Measurements from ENCODE around the gene OSBP2.
"Not testable (repeated sequence)": the region's sequence is repeated elsewhere in the genome, so short reads cannot be mapped to it uniquely, and the experiment has no call there.

OSBP2 gene

DNA sequence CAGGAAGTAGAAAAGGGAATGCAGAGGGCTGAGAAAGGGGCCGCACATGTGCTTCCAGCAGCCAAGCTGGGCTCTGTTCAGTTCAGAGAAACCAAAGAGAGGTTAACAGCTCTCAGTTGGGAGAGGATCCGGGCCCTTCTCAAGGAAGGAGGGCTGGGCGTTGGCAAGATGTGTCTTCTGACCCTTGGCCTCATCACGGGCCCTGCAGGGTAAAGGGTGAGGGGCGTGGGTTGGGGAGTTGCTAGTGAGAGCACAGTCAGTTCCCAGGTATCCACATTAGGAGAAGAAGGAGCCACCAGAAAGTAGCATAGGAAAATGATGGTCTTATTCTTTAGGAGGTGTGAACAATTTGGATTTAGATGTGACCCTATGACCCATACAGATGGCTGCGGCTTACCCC is 73.0 kb downstream of the OSBP2 start:
- DNase-seq: no peak

DNA sequence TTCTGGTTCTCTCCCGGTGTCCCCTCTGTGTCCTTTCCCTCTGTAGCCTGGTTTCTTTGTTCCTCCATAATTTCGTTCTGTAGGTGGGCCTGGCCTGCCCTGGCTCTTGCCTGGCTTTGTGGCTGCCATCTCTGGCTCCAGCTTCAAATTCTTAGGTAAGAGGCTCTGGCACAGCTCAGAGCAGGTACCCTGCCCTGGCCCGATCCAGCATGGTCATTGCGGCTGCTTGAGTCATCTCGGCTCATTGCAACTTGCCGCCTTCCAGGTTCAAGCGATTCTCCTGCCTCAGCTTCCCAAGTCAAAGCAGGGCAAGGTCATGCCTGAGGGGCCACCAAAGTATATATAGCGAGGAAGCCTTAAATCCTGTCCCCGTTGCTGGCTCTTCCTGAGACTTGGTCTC is 76.0 kb downstream of the OSBP2 start:
- no peak for DNase-seq

GRCh38 chr22:30773919-30774318 is 79.2 kb downstream of the OSBP2 start:
- no peak for DNase-seq

GRCh38 chr22:30774566-30774965 is 79.9 kb downstream of the OSBP2 start:
- no peak for DNase-seq

DNA sequence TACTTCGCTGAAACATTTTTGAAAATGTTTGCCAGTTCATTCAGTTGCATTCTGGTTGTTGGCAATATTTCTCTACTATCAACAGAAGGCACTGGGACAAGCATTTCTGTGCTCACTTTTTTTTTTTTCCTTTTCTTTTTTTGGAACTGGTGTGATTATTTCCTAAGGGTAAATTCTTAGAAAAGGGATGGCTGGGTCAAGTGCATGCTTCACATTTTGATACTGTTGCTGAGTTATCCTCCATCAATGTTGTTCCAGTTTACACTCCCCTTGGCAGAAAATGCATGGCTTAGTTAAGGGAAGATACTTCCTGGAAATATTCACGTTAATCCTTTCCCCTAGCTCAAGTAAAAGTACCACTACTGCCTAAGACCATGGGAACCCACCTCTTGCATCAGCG is 81.8 kb downstream of the OSBP2 start:
- no peak for DNase-seq

GRCh38 chr22:30777146-30777545 is 82.5 kb downstream of the OSBP2 start:
- not testable (repeated sequence) for DNase-seq

- peak; percentile 30 for DNase-seq
Observed at GRCh38 chr22:30777587-30777986, 82.9 kb downstream of the OSBP2 start.

GRCh38 chr22:30778261-30778660 is 83.6 kb downstream of the OSBP2 start:
- no peak for DNase-seq

GRCh38 chr22:30780026-30780425 is 85.4 kb downstream of the OSBP2 start:
- no peak for DNase-seq

DNA sequence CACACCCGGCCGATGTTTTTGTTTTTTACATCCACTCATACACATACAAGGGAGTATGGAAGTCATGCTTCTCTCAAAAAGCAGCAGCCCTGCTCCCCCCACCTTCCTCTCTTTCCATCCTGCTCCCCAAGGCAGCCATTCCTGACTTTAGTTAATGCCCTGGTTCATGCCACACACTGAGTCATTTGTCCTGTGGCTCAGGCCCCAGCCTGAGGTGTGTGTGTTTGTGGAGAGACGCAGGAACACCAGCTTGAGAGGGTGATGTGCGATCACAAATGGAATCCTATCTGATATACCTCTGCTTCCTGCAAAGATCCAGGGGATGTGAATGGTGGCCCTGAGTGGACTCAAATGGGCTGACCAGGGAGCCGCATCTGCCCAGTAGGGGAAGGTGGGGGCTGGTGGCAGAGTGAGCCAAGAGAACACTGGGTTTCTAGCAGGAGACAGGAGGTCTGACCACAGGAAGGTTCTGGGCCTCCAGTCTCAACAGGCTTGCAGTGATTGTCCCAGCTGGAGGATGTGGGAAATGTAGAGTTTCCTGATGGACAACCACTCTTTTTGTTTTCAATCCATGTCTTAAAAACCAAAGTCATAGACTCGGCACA is 86.7 kb downstream of the OSBP2 start:
- DNase-seq: no peak

GRCh38 chr22:30782613-30783012 is 87.9 kb downstream of the OSBP2 start:
- no peak for DNase-seq

GRCh38 chr22:30783021-30783420 is 88.3 kb downstream of the OSBP2 start:
- no peak for DNase-seq

DNA sequence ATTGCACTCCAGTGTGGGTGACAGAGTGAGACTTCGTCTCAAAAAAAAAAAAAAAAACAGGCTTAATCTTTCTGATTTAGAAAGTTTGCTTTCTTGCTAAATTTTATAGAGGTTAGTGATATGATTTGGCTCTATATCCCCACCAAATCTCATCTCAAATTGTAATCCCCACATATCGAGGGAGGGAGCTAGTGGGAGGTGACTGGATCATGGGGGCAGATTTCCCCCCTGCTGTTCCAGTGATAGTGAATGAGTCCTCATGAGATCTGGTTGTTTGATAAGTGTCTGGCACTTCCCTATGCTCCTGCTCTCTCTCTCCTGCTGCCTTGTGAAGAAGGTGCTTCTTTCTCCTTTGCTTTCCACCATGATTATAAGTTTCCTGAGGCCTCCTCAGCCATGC is 90.9 kb downstream of the OSBP2 start:
- DNase-seq: no peak

- DNase-seq: no peak
Observed at GRCh38 chr22:30790366-30790765, 95.7 kb downstream of the OSBP2 start.

DNA sequence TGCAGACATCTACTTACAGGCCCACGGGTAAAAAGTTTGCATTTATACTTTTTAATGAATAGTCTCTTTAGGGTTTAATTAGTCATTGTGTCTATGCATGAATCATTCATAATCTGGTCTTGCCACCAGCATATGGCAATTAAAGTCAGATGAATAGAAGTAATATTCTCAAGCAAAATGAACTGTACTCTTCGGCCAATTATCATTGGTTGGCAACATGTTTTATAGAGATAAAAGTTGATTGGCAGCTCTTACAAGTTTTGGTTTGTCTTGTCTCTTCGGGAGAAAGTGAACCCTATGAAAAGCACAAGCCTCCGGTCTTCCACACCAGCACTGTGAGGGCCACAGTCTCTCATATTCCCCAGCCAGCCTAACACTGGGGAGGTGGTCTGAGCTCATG is 97.8 kb downstream of the OSBP2 start:
- no peak for DNase-seq

GRCh38 chr22:30795118-30795517 is 100.4 kb downstream of the OSBP2 start:
- DNase-seq: no peak

- no peak for DNase-seq
Observed at GRCh38 chr22:30801695-30802094, 107.0 kb downstream of the OSBP2 start.

GRCh38 chr22:30802202-30803166 is 107.8 kb downstream of the OSBP2 start:
- no peak for DNase-seq

DNA sequence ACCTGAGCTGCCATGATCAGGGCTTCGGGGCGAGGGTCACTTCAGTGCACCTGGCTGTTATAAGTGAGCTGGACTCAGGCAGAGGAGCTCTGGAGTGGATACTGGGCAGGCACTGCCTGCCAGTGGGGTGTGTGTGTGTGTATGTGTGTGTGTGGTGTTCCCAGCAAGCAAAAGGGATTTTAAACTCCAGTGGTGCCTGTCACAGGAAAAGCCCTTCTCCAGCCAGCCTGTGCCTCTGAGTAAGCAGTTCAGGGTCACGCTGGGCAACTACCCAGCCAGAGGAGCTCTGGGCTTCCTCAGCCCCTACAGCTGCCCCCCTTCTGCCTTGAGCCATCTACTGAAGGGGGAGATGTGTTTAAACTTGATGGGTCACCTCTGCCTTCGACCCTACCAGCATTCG is 109.0 kb downstream of the OSBP2 start:
- no peak for DNase-seq

DNA sequence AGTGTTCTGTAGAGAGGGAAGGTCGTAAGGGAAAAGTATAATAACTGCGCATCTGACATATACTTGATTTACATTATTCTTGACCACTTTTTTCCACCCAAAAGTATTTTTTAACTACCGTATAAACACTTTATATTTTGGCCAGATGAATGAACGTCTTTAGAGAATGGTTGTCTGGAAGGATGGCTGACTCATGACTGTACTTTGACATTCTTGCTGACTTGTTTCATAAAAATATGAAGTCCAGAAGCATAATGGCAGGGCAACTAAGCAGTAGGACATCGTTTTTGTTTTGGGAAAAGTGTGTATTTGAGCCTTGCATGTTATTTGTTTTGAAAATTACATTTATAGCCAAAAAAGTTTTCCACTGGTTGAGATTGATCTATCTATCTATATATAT is 110.0 kb downstream of the OSBP2 start:
- DNase-seq: no peak

DNA sequence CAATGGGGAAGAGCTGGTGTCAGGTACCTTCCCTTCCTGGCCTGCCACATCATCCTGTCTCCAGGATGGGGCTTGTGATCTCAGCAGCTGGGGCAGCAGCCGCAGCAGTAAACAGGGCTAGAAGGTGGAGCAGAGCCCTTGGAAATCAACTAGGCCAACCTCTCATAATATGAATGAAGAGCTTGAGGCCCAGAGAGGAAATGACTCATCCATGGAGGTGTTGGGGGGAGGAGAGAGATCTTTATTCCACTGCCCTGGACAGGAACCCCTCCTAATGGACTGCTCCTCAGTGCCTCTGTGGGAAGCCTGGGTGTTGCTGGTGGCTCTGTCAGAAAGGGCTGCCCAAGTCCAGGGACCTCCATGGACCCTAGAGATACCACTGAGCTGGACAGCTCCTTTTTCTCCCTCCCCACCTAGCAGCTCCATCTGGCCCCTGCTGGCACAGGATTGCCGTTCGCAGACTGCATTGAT is 111.8 kb downstream of the OSBP2 start:
- DNase-seq: no peak

- DNase-seq: no peak
Observed at GRCh38 chr22:30809086-30809485, 114.4 kb downstream of the OSBP2 start.

DNA sequence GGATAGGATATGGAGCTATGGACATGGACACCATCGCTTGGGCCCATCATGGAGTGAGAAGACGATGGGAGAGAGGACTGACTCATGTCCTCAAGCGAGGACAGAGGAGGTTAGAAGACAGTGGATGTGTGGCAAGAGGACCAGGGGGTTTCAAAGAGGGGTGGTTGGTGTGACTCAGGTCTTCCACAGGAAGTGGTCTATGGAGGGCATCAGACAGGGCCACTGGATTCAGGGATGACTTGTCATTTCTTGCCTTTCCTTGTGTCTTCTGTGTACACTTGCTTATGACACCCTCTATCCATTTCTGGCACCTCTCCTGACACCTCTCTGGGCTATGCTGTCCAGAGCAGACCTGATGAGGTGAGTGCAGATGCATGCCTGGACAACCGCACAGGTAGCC is 115.4 kb downstream of the OSBP2 start:
- DNase-seq: no peak

DNA sequence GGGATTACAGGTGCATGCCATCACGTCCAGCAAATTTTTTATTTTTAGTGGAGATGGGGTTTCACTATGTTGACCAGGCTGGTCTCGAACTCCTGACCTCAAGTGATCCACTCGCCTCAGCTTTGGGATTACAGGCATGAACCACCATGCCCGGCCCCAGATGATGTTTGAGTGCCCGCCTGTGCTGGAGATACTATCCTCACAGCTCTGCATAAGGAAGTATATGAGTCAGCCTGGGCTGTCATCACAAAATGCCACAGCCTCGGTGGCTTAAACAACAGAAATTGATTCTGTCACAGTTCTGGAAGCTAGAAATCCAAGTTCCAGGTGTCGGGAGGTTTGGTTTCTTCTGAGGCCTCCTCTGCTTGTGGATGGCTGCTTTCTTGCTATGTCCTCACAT is 119.3 kb downstream of the OSBP2 start:
- DNase-seq: no peak
